Measurements from ENCODE around the gene ZNF236. TPM values are rescaled to one million over a fixed set of nuclear protein-coding genes. Genes with fewer than 3 reads are reported as not detected.

The ZNF236 gene
- total RNA-seq, 2 donors from 2014 or later: 14.1 to 14.2 TPM

DNA sequence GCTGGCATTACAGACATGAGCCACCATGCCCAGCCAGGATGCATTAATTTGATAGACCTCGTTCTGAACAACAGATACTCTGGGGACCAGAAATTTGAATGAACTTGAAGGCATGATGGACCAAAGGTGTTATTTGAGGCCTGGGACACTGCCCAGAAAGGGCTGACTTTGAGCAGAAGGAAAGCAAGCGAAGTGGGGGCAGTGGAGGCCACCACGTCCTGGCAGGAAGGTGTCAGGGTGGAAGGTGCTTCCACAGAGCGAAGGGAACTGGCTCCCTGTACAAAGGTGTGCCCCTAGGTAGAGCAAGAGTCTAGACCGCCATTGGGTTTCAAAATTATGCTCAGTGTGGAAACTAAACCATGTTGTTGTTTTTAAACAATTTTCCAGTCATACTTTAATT lies 23.9 kb downstream of the ZNF236 start:
- intact Hi-C loops (cut with DNase I): no loop called here

DNA sequence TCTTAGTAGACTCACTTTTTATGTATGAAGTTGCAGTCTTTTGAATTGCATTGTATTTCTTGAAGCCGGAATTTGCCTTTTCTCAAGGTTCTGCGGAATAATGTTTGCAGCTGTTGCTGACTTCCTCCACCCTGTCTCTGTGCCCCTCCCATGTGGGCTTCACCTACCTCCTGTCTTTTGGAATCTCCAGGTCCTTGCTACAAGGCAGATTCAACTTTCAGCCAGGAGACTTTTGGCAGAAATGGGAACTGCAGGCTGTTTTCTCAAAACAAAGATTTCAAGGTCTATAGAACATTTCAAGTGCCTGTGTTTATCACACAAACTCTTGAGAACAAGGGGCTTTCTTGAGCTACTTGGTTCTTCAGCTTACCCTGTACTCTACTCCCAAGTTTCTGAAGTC lies 25.6 kb downstream of the ZNF236 start:
- no peak for DNase-seq (ENCODE audit: low spot score)
- intact Hi-C loops (cut with DNase I): no loop called here

More for the DNA sequence above, 23.9 kb downstream of the ZNF236 start:
- DNase-seq (ENCODE audit: low spot score): no peak

DNA sequence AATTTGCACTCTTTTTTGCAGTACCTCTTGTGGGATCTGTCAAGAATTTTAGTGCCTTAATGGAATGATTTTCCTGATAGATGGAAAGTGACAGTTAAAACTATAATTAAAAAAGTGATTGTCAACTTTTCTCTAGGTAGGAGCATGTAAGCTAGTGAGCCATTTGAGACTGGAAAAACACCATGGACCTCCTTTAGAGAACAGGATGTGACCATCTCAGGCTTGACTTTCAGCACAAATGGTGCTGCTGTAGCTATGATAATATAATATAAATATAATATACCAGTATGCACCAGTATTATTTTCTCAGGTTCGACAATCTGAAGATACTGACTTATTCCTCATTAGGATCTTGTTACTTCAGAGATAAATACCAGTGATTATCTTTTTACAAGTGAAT lies 27.8 kb downstream of the ZNF236 start:
- intact Hi-C loops (cut with DNase I): no loop called here
- DNase-seq (ENCODE audit: low spot score): no peak

DNA sequence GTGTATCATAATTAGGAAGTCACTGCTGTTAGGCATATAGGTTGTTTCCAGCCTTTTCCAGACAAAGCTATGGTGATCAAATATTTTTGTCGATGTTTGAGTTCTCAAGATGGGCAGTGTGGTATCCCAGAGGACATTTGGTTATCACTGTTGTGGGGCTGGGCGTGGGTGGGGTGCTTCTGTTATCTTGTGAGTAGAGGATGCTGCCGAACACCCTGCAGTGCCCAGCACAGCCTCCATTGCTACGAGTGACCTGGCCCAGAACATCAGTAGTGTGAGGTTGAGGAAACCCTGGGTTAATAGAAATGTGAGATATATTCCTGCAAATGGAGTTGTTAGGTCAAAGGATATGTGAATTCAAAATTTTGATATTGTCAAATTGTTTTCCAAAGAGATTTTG lies 33.2 kb downstream of the ZNF236 start:
- DNase-seq (ENCODE audit: low spot score): no peak
- intact Hi-C loops (cut with DNase I): no loop called here

DNA sequence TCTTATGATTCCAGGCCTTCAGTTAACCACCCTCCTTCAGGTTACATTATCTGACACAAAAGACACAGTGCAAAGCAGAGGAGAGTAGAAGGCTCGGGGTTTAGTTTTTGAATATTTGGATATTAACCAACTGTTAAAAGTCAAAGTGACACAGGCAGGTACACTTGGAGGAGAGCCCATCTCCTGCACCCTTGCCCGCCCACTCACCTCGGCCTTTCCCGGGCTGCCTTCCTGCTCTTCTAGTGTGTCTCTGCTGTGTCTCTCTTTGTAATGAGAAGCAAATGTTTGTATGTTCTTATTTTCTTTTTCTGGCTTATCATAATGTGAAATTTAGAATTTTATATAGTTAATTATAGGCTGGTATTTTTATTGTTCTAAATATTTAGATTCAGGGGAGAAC lies 35.1 kb downstream of the ZNF236 start:
- intact Hi-C loops (cut with DNase I): no loop called here
- DNase-seq (ENCODE audit: low spot score): no peak

DNA sequence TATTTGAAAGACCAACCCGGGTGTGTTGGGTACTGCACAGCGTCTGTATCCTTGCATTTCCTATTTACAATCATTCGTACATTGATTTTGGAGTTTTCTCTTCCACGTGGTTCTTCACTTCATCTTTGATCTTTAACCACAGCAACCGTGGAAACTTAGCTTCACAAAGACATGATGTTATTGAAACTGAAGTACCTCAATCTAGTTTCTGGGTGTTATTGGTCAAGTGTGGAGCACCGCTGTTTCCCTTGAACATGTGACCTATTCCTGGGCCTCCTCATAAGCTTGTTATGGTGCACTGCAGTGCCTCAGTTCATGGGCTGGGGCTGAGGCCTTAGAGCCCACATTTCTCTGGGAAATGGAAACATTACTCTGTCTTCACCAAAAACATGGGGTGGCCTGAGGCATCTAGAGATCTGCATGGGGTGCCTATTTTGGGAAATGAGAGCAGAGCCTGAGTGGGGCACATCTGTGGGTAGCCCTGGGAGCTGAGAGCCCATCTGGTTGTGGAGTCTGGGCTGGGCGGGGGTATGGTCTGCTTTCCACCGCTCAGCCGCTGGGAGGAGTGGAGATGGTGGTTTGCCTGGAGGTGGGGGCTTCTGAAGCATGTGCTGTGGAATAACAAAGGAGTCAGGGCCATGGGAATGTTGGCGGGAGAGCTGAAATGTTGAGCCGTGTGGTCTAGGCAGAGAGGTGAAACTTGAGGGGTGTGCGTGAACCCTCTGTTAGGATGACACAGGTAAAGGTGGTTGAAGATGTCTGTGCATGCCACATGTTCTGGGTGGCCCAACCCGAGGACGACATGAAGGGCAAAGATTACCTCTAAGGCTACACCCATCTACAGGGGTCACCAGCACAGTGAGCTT lies 37.4 kb downstream of the ZNF236 start:
- DNase-seq (ENCODE audit: low spot score): no peak
- intact Hi-C loops (cut with DNase I): no loop called here

DNA sequence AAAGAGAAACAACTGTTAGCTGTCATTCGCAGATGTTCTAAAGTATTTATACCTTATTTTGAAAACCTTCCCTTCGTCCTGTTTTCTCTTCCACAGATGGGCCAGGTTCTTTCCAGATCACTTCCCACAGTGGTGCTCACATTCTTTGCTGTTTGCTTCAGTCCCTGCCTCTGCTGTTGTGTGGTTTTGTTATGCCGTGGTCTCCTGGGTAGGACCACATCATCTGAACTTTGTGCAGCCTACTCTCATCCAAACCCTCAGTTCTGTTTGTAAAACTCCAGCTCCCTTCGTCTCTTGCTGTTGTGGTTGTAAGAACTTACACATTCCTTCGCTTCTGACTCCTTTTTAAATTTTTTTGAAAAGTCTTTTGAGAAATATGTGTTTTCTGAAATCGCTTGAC lies 38.1 kb downstream of the ZNF236 start:
- DNase-seq (ENCODE audit: low spot score): no peak
- intact Hi-C loops (cut with DNase I): no loop called here

DNA sequence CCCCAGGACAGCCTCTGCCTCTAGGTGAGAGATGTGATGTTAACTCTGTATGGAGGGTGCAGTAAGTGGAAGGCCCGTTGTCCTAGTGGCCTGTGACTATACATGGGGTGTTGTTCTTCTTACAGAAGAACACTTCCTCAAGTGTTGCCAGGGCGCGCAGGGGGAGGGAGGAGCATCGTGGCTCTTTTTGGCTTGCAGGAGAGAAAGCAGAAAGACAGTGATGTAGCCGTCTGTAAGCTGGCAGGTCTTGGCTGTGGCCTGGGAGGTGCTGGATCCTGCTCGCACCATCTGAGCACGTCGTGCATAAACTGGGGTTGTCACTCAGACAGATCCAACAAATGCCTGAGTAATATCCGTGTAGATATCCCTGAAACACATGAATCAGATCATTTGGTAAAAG lies 44.3 kb downstream of the ZNF236 start:
- DNase-seq (ENCODE audit: low spot score): no peak
- intact Hi-C loops (cut with DNase I): no loop called here

DNA sequence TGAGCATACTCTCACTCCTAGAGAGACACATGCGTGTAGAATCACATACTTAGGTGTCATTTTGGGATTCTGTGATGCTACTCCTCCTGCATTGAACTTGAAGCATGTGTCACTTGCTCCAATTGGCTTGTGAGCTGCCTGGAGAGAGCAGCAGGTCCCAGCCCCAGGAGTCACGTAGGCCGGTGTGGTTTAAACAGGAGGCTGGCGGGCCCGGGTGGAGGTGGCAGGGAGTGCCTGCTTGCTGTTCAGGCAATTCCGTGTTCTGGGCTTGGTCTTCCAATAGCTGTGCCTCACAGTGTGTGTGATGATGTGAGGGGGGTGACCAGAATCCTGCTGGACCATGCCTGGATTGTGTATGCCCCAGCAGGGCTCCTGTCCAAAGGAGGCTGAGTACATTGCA lies 51.0 kb downstream of the ZNF236 start:
- DNase-seq (ENCODE audit: low spot score): no peak
- intact Hi-C loops (cut with DNase I): loop anchor here in 1 of 2 donors (10.0 kb wide), 1 partner anchor 69 kb away; no protein-coding TSS in a partner anchor

DNA sequence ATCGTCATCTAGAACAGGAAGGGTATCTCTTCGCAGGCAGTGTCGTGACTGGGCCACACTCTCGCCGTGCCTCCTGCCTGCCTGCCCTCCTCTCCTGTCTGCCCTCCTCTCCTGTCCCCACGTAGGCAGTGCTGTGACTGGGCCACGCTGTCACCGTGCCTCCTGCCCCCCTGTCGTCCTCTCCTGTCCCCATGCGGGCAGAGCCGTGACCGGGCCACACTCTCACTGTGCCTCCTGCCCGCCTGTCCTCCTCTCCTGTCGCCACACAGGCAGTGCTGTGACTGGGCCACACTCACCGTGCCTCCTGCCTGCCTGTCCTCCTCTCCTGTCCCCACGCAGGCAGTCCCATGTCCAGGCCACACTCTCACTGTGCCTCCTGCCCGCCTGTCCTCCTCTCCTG lies 51.4 kb downstream of the ZNF236 start:
- intact Hi-C loops (cut with DNase I): loop anchor here in 1 of 2 donors (10.0 kb wide), 1 partner anchor 69 kb away; no protein-coding TSS in a partner anchor
- DNase-seq (ENCODE audit: low spot score): no peak

DNA sequence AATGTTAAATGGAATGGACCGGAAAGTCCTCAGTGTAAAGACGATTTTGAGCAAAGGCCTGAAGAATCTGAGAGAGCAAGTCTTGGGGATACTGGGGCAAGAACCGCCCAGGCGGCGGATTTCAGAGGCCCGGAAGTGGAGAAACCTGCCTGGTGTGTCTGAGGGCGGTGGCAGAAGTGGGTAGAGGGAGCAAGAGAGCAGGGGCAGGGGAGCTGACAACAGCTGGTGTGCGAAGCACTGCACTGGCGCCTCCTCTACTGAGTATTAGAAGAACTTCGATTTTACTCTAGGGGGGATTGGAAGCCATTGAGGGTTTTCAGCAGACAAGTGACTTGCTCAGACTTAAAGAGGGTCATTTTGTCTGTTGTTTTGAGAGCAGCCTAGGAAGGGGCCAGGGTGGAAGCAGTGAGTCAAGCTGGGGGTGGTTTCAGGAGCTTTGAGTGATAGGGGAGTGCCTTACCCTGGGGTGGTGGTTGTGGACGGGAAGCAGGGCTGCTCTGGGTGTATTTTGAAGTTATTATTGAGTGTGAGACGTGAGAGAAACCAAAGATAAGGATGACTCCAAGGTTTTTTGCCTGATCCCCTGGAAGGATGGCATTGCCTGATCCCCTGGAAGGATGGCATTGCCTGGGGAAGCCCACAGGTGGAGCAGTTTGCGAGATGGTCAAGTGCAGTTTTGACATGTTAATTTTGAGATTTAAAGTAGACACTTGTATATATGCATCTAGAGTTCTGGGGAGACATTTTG lies 52.5 kb downstream of the ZNF236 start:
- intact Hi-C loops (cut with DNase I): loop anchor here in 1 of 2 donors (10.0 kb wide), 1 partner anchor 70 kb away; no protein-coding TSS in a partner anchor
- DNase-seq (ENCODE audit: low spot score): no peak

DNA sequence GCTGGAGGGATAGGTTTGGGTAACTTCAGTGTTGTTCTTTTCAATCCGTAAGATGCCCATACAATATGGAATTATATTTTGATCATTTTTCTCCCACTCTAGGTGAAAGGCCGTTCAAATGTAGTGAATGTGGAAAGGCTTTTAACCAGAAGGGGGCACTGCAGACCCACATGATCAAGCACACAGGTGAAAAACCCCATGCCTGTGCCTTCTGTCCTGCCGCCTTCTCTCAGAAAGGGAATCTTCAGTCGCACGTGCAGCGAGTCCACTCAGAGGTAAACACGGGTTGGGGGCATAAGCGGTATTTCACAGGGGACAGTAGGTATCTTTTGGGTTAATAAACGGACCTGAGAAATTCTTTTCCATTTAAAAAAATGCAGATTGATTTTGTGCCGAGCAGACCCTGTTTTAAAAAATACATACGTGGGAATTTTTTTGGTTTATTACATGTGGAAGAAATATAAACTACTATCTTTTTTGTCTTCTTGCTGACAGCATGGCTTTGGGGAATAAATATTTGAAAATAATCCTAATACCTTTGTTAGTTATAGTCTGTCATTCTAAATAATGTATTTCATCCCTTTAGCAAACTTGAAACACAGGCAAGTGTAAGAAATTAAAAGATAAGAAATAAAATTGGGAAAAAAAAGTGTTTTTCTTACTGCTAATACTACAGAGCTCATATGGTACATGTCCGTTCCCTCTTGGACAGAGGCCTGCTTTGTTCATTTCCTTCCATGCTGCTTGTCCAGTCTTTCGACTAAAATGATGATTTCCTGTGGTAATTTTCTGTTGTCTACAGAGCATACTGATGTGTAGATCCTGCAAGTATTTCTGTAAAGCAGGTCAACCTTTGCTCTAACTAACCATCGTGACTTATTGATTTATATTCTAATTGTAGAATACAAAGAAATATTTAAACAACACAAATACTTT lies 53.3 kb downstream of the ZNF236 start:
- intact Hi-C loops (cut with DNase I): loop anchor here in 1 of 2 donors (10.0 kb wide), 1 partner anchor 71 kb away; no protein-coding TSS in a partner anchor
- DNase-seq (ENCODE audit: low spot score): no peak

DNA sequence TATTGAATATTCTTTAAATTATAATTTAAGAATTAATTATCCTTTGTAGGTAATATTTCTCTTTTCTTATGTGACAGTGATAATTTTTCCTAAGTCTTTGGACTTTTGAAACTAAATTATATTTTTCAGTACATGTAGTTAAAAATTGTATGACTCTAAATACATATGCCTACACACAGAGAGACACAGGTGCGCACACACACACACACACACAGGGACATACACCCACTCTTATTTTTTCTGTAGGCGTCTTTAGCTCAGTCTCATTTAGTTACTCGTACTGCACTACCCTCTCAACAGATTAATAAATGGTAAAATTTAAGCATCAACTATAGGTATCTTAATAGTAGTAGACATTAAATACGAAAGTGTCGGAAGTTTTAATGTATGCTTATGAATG lies 56.1 kb downstream of the ZNF236 start:
- intact Hi-C loops (cut with DNase I): loop anchor here in 1 of 2 donors (10.0 kb wide), 1 partner anchor 74 kb away; no protein-coding TSS in a partner anchor

DNA sequence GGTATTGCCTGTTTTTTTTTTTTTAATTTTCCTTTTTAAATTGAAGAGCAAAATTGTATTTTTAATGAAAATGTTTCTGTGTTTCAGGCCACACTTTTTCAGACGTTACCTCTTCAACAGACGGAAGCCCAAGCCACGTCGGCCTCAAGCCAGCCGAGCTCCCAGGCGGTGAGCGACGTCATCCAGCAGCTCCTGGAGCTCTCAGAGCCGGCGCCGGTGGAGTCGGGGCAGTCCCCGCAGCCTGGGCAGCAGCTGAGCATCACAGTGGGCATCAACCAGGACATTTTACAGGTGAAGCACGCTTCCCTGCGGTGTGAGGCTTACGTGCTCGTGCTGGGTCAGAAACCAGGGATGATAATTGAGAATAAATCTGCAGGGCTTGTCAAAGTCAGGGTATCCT lies 57.7 kb downstream of the ZNF236 start:
- peak; percentile 77 for DNase-seq (ENCODE audit: low spot score)
- intact Hi-C loops (cut with DNase I): no loop called here

More for the DNA sequence above, 56.1 kb downstream of the ZNF236 start:
- no peak for DNase-seq (ENCODE audit: low spot score)

DNA sequence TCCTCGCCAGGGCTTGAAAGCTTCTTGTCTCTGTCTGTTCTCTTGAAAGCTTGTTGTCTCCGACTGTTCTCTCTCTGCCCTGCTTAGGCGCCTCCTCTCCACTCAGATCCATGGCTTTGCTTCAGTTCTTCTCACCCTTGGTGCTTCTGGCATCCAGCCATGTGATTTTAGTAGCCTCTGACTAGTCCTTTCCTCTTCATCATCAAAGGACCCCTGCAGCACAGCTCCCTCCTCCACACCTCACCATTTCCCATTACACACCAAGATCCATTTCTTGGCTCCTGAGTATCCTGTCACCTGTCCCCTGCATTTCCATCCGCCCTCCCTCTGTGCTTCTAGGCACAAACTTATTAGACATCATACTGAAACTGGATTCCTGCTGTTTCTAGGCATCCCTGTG lies 59.4 kb downstream of the ZNF236 start:
- intact Hi-C loops (cut with DNase I): no loop called here
- no peak for DNase-seq (ENCODE audit: low spot score)

DNA sequence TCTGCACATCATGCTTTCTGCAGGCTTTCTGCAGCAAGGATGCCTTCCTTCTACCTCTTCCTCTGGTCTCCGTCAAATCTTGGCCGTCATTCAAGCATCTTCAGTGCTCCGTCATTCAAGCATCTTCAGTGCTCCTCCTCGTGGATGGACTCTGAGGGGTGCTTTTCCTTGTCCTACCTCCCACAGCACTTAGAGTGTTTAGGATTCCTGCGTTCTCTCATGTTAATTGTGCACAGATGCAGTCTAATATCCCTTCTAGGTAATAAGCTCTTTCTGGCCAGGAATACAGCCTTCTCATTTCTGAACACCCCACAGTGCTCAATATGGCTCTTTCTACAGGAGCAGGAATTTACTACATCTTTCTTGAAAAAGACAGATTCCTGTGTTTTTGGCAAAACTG lies 59.8 kb downstream of the ZNF236 start:
- no peak for DNase-seq (ENCODE audit: low spot score)
- intact Hi-C loops (cut with DNase I): no loop called here

DNA sequence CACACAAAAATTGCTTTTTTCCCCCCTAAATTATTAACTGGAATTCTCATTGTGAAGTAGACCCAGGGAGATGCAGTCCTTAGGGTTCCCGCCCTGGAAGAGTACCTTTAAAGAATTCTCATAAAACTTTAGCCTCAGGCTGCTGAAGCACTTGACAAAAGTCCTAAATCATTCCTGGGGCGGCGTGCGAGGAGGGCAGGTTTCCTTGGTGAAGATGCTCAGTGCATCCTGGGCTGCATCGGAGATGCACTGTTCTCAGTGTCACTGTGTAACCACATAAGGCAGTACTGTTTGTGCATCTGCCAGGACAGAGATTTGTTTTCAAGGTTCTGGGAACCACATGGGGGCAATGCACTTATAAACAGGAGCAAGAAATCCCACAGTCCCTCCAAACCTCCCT lies 62.6 kb downstream of the ZNF236 start:
- no peak for DNase-seq (ENCODE audit: low spot score)
- intact Hi-C loops (cut with DNase I): no loop called here

DNA sequence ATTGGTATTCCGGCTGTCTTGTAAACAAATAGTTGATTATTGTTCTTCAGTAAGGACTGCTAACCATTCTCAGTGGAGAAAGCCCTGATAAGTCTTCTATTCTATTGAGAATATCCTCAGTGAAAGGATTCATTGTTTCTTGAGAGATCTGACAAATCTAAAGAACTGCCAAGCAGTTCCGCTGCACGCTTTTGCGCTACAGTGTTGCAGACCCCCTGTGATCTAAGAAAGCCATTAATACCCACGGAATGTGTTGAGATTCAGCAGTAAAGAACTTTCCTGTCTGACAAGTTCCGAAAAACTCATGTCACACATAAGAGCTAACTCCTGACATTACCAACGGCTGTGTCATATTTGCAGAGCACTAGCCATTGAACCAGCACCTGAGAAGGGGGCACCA lies 63.8 kb downstream of the ZNF236 start:
- DNase-seq (ENCODE audit: low spot score): no peak
- intact Hi-C loops (cut with DNase I): no loop called here

DNA sequence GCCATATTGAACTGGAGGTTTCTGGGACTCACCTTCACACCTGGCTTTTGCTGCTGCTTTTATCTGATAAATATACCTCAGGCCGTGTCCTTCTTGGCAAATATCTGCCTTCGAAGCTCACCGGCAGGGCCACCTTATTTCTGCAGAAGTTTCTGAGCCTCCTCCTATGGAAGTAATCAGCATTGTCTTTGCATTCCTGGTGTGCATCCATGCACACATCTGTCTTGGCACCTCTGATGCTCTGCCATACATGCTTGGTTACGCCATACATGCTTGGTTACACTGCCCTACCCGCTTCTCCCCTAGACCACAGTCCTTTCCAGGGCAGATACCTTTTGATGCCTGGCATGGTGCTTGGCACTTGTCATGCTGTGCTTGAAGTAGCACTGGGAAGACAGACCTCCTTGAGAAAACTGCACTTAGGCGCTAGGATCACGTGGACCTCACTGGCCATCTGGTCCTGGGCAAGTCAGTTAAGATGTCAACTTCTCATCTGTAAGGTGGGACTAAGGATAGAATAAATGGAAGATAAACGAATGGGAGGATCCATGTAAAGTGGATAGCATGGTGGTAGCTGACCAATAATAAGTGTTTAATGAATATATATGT lies 66.8 kb downstream of the ZNF236 start:
- no peak for DNase-seq (ENCODE audit: low spot score)
- intact Hi-C loops (cut with DNase I): no loop called here

Measured in posterior vena cava (tissue), 2 donors.